AML-193 (cell line): ENCODE data around the gene NAA11.
"Not testable (repeated sequence)": the region's sequence is repeated elsewhere in the genome, so short reads cannot be mapped to it uniquely, and the experiment has no call there.

ENCODE experiments used
- DNase-seq, 2 experiments: peaks; one replicate each; lab custom pipeline; 2025; lab: John Stamatoyannopoulos, UW

NAA11 gene

GRCh38 chr4:79308971-79309370, 16.9 kb downstream of the NAA11 start:
- DNase-seq = no peak

GRCh38 chr4:79308137-79308536, 17.7 kb downstream of the NAA11 start:
- DNase-seq = no peak

DNA sequence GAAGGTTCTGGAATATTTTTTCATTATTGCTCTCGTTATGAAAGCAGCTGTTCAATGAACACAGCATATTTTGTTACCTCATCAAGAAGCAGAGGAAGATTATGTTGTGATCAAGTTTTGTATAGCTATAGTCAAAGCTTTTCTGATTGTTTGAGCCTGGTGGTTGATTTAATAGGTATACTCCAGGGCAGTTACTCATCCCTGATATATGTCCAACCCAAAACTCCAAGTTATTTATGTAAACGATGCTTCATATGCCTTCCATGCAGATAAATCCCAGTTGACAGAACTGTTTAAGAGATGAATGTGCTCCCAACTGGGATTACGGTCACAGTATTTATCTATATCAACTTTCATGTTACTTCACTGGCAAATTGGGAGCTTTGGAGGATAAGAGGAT, 19.1 kb downstream of the NAA11 start:
- DNase-seq = no peak

DNA sequence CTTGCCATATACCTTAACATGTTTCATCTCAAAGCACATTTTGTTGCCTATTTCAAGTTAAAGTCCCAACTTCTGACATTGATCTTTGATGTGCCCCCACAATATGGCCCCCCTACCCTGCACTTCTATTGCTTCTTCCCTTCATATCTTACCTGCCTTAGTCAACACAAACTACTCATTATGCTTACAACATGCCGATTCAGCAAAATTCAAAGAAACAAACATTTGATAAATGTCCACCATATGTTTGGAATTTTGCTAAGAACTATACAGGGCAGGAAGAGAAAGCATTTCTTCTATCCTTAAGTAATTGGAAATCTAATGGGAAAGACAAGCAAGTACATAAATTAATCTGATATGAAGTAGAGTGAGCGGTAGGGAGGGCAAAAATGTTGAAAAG, 25.6 kb downstream of the NAA11 start:
- DNase-seq = no peak

- DNase-seq = no peak
These were observed 27.4 kb downstream of the NAA11 start for GRCh38 chr4:79298484-79298883.

- no peak for DNase-seq
These were observed 27.8 kb downstream of the NAA11 start for GRCh38 chr4:79298027-79298426.

- no peak for DNase-seq
These were observed 28.4 kb downstream of the NAA11 start for GRCh38 chr4:79297479-79297878.

DNA sequence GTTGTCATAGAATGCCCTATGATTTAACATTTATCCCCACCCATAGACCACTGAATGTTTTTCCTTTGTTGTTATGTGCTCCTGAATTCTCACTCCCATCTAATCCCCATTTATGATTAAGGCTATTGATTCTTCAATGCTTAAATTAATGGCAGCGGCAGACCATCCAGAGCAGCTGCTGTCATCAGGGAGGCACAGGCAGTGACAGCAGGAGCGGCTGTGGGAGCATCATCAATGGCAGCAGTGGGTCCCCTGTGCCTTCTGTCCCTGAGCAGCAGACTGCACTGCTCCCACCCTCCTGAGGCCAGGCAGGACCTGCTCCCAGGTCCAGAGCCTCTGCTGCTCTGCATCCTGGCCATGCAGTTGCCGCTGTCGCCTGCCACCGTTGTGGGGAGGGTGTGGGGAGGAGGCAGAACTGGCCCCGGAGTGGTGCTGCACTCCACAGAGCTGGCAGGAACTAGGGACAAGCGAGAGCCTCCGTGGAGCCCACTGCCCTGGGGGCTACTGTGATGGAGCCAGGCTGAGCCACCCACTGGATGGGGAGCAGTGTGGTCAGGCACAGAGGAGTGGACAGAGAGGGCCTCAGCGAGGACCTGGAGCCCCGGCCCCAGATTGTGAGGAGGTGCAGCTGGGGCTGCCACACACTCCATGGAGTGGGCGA, 29.0 kb downstream of the NAA11 start:
- DNase-seq = no peak

- DNase-seq = no peak
These were observed 30.8 kb downstream of the NAA11 start for GRCh38 chr4:79295086-79295485.

GRCh38 chr4:79294064-79294463, 31.8 kb downstream of the NAA11 start:
- no peak for DNase-seq

DNA sequence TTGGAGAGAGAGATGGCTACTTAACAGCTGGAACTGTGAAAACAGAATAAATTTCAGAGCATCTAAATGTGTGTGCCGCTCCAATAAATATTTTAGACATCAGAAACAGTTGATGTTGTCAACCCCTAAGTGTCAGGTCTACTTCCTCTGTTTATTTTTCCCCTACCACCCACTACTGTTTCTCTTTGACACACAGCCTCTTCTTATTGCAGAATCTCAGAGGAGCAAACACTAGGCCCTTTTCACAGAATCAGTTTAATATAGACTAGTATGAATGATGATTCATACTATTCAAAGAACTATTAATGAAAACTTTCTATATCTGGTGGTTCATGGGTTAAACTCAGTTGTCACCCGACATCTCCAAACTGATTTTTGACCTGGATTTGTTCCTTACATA, 33.9 kb downstream of the NAA11 start:
- no peak for DNase-seq

DNA sequence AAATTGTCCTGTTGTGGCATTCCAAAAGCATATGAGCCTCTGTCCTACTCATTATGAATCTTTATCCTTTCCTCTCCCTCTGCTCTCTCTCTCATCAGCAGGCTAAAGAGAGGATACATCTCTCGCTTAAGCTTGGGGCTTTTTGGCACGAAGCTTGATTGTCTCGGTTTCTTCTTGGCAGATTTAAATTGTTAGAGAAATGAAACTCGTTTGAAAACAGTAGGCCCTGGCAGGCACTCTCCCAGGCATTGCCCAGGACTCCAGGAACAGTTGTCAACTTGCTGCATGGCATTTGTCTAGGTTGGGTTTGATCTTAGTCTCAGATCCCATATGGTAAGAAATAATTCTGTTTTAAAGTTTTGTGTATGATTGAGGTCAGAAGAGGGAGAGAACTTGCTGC, 35.5 kb downstream of the NAA11 start:
- no peak for DNase-seq

- DNase-seq = no peak
These were observed 37.7 kb downstream of the NAA11 start for GRCh38 chr4:79288185-79288584.

DNA sequence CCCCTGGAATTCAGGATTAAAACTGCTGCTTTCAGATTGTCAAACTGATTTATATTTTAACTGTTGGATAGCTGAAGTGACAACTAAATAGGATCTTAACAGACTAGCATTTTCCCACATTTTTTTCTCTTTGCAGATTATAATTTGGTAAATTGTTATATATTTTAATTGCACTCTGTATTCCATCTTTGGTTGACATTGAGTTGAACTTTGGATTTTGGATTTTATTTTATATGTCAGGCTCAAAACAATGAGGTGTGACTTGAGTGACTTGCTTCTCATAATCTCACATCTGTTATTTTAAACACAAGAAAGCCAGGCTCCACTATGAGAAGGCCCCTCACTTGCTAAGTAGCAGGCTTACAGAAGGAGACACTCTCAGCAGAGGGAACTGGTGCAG, 38.1 kb downstream of the NAA11 start:
- no peak for DNase-seq

- DNase-seq = no peak
These were observed 38.8 kb downstream of the NAA11 start for GRCh38 chr4:79287076-79287475.

DNA sequence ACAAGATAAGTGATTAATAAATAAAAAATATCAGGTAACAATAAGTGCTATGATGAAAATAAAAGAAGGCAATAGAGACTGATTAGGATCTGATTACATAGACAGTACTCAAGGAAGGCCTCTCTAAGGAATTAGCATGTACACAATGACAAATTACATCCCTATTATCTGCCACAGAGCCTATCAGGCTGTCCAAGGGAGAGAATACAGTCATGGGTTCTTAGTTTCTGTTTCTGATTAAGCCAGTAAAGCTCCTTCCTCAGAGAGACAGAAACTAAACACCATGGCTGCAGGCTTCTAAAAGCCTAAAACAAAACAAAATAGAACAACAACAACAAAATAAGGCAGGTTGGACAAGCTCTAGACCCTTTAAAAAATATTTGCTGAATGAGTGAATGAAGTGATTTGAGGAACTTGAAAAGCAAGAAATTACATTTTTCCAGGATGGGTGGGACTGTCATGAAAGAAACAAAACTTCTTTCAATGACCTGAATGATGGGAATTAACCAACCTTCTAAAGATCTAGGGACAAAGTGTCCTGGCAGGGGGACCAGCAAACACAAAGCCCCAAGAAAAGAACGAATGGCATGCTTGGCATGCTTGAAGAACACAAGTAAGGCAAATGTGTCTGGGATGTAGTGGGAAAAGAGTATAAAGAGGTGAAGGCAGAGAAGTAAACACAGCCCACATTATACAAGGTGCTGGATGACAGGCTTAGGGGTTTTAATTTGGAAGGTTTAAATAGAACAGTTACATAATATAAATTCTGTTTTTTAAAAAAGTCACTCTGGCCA, 44.1 kb downstream of the NAA11 start:
- DNase-seq = no peak

GRCh38 chr4:79277467-79277866, 48.4 kb downstream of the NAA11 start:
- DNase-seq = not testable (repeated sequence)

DNA sequence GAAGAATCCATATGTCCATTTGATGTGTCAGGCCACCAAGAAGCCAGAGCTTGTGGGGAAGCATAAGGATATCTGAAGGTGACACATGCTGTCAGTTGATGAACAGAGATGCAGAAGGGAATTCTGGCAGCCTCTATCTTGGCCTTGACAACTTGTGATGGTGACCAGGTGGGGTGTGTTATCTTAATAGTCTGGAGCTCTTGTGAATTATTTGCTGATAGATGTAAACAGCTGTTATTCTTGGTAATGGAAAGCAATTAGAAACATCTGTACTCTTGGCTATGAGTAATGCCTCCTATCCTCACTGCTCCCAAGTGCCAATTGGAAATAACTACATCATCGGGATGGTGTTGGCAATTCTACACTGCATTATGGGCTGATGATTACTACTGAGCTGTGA, 51.9 kb downstream of the NAA11 start:
- DNase-seq = no peak

DNA sequence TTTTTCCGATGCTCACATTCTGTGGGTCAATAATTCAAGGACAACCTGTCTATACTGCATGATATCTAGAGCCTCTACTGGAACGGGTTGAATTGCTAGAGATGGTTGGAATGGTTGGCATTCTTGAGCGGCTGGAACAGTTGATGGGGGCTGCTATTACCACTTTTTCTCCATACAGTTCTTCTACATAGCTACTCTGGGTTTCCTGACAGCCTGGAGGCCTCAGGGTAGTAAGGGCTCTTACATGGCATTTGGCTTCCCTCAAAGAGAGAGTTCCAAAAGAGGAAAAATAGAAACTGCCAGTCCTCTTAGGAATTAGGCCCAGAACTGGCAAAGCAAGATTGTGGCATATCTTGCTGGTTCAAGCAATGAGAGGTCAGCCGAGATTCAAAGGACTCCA, 53.1 kb downstream of the NAA11 start:
- DNase-seq = no peak

DNA sequence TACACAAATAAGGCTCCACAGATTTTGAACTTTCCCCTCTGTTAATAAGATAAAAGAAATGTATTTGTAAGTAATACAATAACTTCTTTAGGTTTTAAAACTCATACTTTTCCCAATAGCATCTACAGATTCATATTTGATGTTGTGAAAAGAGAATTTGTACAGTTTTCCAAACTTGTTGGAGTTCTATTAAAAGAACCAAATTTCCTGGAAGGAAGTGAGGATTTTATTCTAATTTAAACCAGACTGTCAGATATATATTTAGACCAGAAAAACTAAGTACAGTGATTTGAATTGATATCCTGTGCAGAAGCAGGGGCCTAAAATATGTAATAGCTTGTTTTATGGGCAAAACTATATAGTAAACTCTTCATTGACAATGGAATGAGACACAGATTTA, 53.7 kb downstream of the NAA11 start:
- DNase-seq = no peak

DNA sequence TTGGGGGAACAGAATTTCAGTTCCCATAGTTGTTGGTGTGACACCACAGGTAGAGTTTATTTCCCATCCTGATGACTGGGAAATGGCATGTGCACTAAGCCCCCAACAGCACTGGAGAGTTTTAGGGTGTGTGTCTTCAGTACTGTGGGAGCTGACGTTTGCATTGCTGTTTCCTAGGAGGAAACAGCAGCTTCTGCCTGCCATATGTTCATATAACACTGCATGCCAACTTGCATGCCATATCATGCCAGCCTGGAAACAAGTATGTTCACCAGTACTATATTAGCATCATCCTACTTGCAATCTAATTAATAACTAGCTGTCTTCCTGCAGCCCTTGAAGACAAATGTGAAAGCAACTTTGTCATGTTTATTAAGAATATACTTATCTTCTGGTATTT, 58.2 kb downstream of the NAA11 start:
- DNase-seq = no peak
